HepG2 (cell line): ENCODE measurements around the gene MS4A18. TPM values are rescaled to one million over a fixed set of nuclear protein-coding genes. Genes with fewer than 3 reads are reported as not detected.

Source experiments
- ATAC-seq: fragments of 200-7000 bp; cut with Tn5 transposase; 3 replicates; pipeline ENCODE4 v1.9.1; 2020; ENCODE audit warnings: mild to moderate bottlenecking, moderate library complexity
- BruUV-seq: library from RNA; stranded (reverse); fragments of 400-500 nt; replicated peaks from 2 replicates; lab custom pipeline; 2021; lab: Mats Ljungman, UMichigan
- CTCF ChIA-PET: fragments of 300-600 bp; formaldehyde crosslinking; extraction: SDS; loops from one replicate; lab custom pipeline; 2021; ENCODE audit warnings: low total read pairs, inconsistent platforms, low intra/inter-chr PET ratio; lab: Yijun Ruan, JAX
- POLR2A ChIA-PET: fragments of 350-600 bp; sonication (Branson Sonifier 250); formaldehyde crosslinking; loops from one replicate; lab custom pipeline; 2020; ENCODE audit warnings: antibody characterized with exemption, inconsistent platforms; lab: Yijun Ruan, JAX
- DNase-seq: peaks from one replicate; pipeline ENCODE4 v3.0.0-alpha.2; 2015; ENCODE audit warnings: low spot score
- FAIRE-seq: peaks from 3 replicates; lab custom pipeline; 2011; peaks lifted over from hg19 to GRCh38; lab: Jason Lieb, UNC
- H2AFZ ChIP-seq: one replicate; pipeline ENCODE4 v1.6.1; 2011; ENCODE audit warnings: low read length, inconsistent platforms
- H3K27ac ChIP-seq: fragments of 300-600 bp; 3 replicates; pipeline ENCODE4 v1.8.0; 2011; ENCODE audit warnings: mixed run types, mild to moderate bottlenecking, mixed read lengths, low read length, inconsistent platforms; ENCODE audit not compliant: insufficient read depth; ENCODE audit errors: extremely low read length
- H3K27me3 ChIP-seq, 2 experiments: fragments of 200-600 bp in 1 of 2; 2 replicates in 1 of 2; 3 replicates in 1 of 2; pipeline versions ENCODE4 v1.6.0 to v1.8.0; 2011; ENCODE audit warnings: low read length in 2 of 2, mild to moderate bottlenecking in 2 of 2, moderate library complexity in 2 of 2, inconsistent platforms in 1 of 2; ENCODE audit not compliant: insufficient read depth in 2 of 2, control insufficient read depth in 1 of 2
- H3K36me3 ChIP-seq, 2 experiments: fragments of 200-600 bp in 1 of 2; replicated peaks in 1 of 2; 2 replicates in 1 of 2; 3 replicates in 1 of 2; pipeline versions ENCODE4 v1.5.1 to v1.8.0; 2011; ENCODE audit warnings: low read length in 2 of 2, inconsistent platforms in 1 of 2; ENCODE audit not compliant: insufficient read depth in 2 of 2, control insufficient read depth in 1 of 2
- H3K4me1 ChIP-seq: 2 replicates; pipeline ENCODE4 v1.5.1; 2012; ENCODE audit warnings: low read length, inconsistent platforms; ENCODE audit not compliant: insufficient read depth
- H3K4me2 ChIP-seq: 2 replicates; pipeline ENCODE4 v1.6.0; 2011; ENCODE audit warnings: low read depth, low read length, inconsistent platforms
- H3K4me3 ChIP-seq, 3 experiments: fragments of 200-600 bp in 1 of 3; sonication (generic), shearing (Covaris generic) in 1 of 3; replicated peaks in 1 of 3; 2 replicates each; pipeline ENCODE4 v1.5.1; 2011 to 2016; ENCODE audit warnings: low read length in 3 of 3, inconsistent platforms in 2 of 3, low read depth in 2 of 3, mild to moderate bottlenecking in 2 of 3, control low read depth in 1 of 3, mixed read lengths in 1 of 3; ENCODE audit not compliant: insufficient read depth in 1 of 3
- H3K79me2 ChIP-seq: one replicate; pipeline ENCODE4 v1.6.1; 2011; ENCODE audit warnings: low read length, inconsistent platforms; ENCODE audit not compliant: insufficient read depth
- H3K9ac ChIP-seq: 2 replicates; pipeline ENCODE4 v1.6.0; 2011; ENCODE audit warnings: mild to moderate bottlenecking, low read depth, low read length, inconsistent platforms; ENCODE audit not compliant: insufficient read depth
- H3K9me3 ChIP-seq: 2 replicates; pipeline ENCODE4 v1.5.1; 2012; ENCODE audit warnings: mild to moderate bottlenecking, low read length
- H4K20me1 ChIP-seq: 2 replicates; pipeline ENCODE4 v1.6.0; 2011; ENCODE audit warnings: inconsistent platforms, mild to moderate bottlenecking, low read length, moderate library complexity; ENCODE audit not compliant: insufficient read depth
- GATA4 ChIP-seq: sonication (generic); IDR thresholded peaks from 2 replicates; pipeline ENCODE4 v1.6.1; 2016; ENCODE audit warnings: antibody characterized with exemption, low read depth, borderline replicate concordance
- HOMEZ ChIP-seq: IDR thresholded peaks from 2 replicates; pipeline ENCODE4 v1.6.1; 2016; ENCODE audit warnings: low read depth
- RCOR2 ChIP-seq: IDR thresholded peaks from 2 replicates; pipeline ENCODE4 v1.6.1; 2016; ENCODE audit warnings: missing biosample characterization, missing genetic modification reagents
- ZBTB1 ChIP-seq: sonication (generic); formaldehyde crosslinking; IDR thresholded peaks from 2 replicates; pipeline ENCODE4 v1.4.0; 2020; ENCODE audit warnings: missing genetic modification reagents, borderline replicate concordance
- ZBTB39 ChIP-seq: sonication (generic); formaldehyde crosslinking; IDR thresholded peaks from 2 replicates; pipeline ENCODE4 v1.5.0; 2020; ENCODE audit warnings: missing genetic modification reagents
- ZNF207 ChIP-seq: fragments of 450-650 bp; IDR thresholded peaks from 2 replicates; pipeline ENCODE4 v1.6.1; 2016; ENCODE audit warnings: antibody characterized with exemption, borderline replicate concordance
- ZNF746 ChIP-seq: sonication (generic); formaldehyde crosslinking; IDR thresholded peaks from 2 replicates; pipeline ENCODE4 v1.8.0; 2022; ENCODE audit warnings: mild to moderate bottlenecking, missing genetic modification reagents
- ZNF761 ChIP-seq: sonication (generic); formaldehyde crosslinking; conservative IDR thresholded peaks from 2 replicates; pipeline ENCODE4 v1.4.0; 2020; ENCODE audit warnings: mild to moderate bottlenecking, missing genetic modification reagents
- WGBS: methylation state at CpG from one replicate; pipeline ENCODE4 v1.1.6; 2017; ENCODE audit warnings: low lambda C conversion rate; 5-methylcytosine and 5-hydroxymethylcytosine counted together
- in situ Hi-C: cut with HindIII; loops from 2 replicates; pipeline ENCODE4 v1.10.0; 2017; ENCODE audit warnings: low pct_unique_long_range_greater_than_20kb; ENCODE audit not compliant: extremely low pct_ligation_motif_present
- intact Hi-C: fragments of 100-400 bp; cut with micrococcal nuclease; formaldehyde crosslinking; loops from one replicate; pipeline ENCODE4 v1.10.0; 2022; ENCODE audit not compliant: unreplicated experiment
- polyA plus RNA-seq, 8 experiments: library from polyadenylated mRNA; depleted of rRNA in 3 of 8; stranded (reverse) in 7 of 8; unstranded in 1 of 8; fragments of >200 nt; fragmentation: Illumina TruSeq in 4 of 8; extraction: Trizol in 4 of 8; gene quantifications; 2 replicates each; pipeline versions ENCODE4 v1.2.1 to v1.2.3, GENCODE V29; 2011 to 2016; ENCODE audit warnings: low read depth in 4 of 8, missing spikeins in 1 of 8, mixed read lengths in 1 of 8; ENCODE audit not compliant: insufficient read depth in 1 of 8
- total RNA-seq, 5 experiments: library from RNA; depleted of rRNA; stranded (reverse); fragments of >200 nt; fragmentation: Illumina TruSeq; extraction: Trizol; gene quantifications; 2 replicates each; pipeline ENCODE4 v1.2.3, GENCODE V29; 2016; ENCODE audit warnings: low read depth in 1 of 5

MS4A18 gene
- total and polyA plus RNA-seq, 2 of the 13 experiments (the other 11 are each of a cell fraction or from before 2014, with no cell fraction given), result not detected

GRCh38 chr11:60777572-60777971 is 53.1 kb downstream of the MS4A18 start:
- Histone ChIP-seq H3K4me1 (no peaks in the 10 kb centered on the region), H3K36me3 (no peaks in the 10 kb centered on the region), H3K4me3 (no peak overlapping the region), H3K4me2 (no peak overlapping the region), H3K9ac (no peak overlapping the region), H3K9me3 (no peaks in the 10 kb centered on the region), H3K27ac (no peak overlapping the region), H3K27me3 (peaks cover 0 to 15% of the 10 kb centered on the region in 2 experiments; a peak in 1 of 5 replicates), H3K79me2 (no peaks in the 10 kb centered on the region), H2AFZ (no peak overlapping the region), H4K20me1 (no peaks in the 10 kb centered on the region)
- POLR2A ChIA-PET, result no interaction called here
- intact Hi-C loops (loop anchor here (5.0 kb wide), 1 partner anchor 110 kb away; no protein-coding TSS in a partner anchor), in situ Hi-C loops (no loop called here)
- CTCF ChIA-PET, result no interaction called here
- no TSS peak for BruUV-seq
- ATAC-seq, result no peak
- 0% methylated on average over 2 of the region's 2 CpGs for whole genome bisulfite sequencing
- TF ChIP-seq ZNF761 (CRISPR knock-in tag) (no peak), HOMEZ (CRISPR knock-in tag) (no peak), RCOR2 (no peak), ZNF207 (no peak), GATA4 (no peak), ZBTB1 (CRISPR knock-in tag) (no peak), ZNF746 (CRISPR knock-in tag) (no peak), ZBTB39 (CRISPR knock-in tag) (no peak)
- DNase-seq, result peak; percentile 37
- FAIRE-seq, result no peak
